SJCRH30 (cell line): ENCODE results near the gene DPYSL5. TPM values are rescaled to one million over a fixed set of nuclear protein-coding genes. Genes with fewer than 3 reads are reported as not detected.
A peak's percentile ranks its signal among the peaks of the same experiment; 100 is the strongest.

ENCODE experiments used
- DNase-seq, 2 experiments: peaks; one replicate each; pipeline ENCODE4 v3.0.0-alpha.2; 2015 to 2020
- H3K27ac ChIP-seq: fragments of 250-450 bp; sonication (Bioruptor Pico); 2 replicates; pipeline ENCODE4 v1.5.1; 2020; ENCODE audit warnings: mild to moderate bottlenecking, moderate library complexity
- H3K27me3 ChIP-seq: fragments of 250-450 bp; sonication (Bioruptor Pico); 2 replicates; pipeline ENCODE4 v1.5.1; 2020; ENCODE audit warnings: mild to moderate bottlenecking, moderate library complexity
- H3K36me3 ChIP-seq: fragments of 250-450 bp; sonication (Bioruptor Pico); 2 replicates; pipeline ENCODE4 v1.5.1; 2020; ENCODE audit warnings: mild to moderate bottlenecking, moderate library complexity
- H3K4me1 ChIP-seq: fragments of 250-450 bp; sonication (Bioruptor Pico); 2 replicates; pipeline ENCODE4 v1.5.1; 2020; ENCODE audit warnings: mild to moderate bottlenecking, moderate library complexity
- H3K4me3 ChIP-seq: fragments of 250-450 bp; sonication (Bioruptor Pico); 2 replicates; pipeline ENCODE4 v1.5.1; 2020; ENCODE audit warnings: mild to moderate bottlenecking, moderate library complexity
- H3K9me3 ChIP-seq: fragments of 250-450 bp; sonication (Bioruptor Pico); replicated peaks from 2 replicates; pipeline ENCODE4 v1.5.1; 2020; ENCODE audit warnings: mild to moderate bottlenecking, moderate library complexity
- total RNA-seq: library from RNA; depleted of rRNA; stranded (reverse); fragments of >200 nt; shearing (Covaris generic); gene quantifications from 2 replicates; pipeline ENCODE4 v1.2.3, GENCODE V29; 2014

Gene DPYSL5
- total RNA-seq, 1 experiment from 2014 or later, result 1.2 TPM

GRCh38 chr2:26852405-26853306 lies 4.7 kb downstream of the DPYSL5 start:
- Histone ChIP-seq H3K36me3 (no peaks in the 10 kb centered on the region), H3K9me3 (no peaks in the 10 kb centered on the region), H3K27me3 (peaks cover 6% of the 10 kb centered on the region), H3K4me1 (peaks cover 16% of the 10 kb centered on the region), H3K27ac (no peak overlapping the region), H3K4me3 (no peak overlapping the region)
- peak; percentile 62 to 68 for DNase-seq

- Histone ChIP-seq H3K4me1 (peaks cover 16% of the 10 kb centered on the region), H3K4me3 (no peak overlapping the region), H3K27ac (no peak overlapping the region), H3K36me3 (no peaks in the 10 kb centered on the region), H3K9me3 (no peaks in the 10 kb centered on the region), H3K27me3 (peaks cover 4% of the 10 kb centered on the region)
- no peak for DNase-seq
Measured at GRCh38 chr2:26853751-26854150, 5.8 kb downstream of the DPYSL5 start.

DNA sequence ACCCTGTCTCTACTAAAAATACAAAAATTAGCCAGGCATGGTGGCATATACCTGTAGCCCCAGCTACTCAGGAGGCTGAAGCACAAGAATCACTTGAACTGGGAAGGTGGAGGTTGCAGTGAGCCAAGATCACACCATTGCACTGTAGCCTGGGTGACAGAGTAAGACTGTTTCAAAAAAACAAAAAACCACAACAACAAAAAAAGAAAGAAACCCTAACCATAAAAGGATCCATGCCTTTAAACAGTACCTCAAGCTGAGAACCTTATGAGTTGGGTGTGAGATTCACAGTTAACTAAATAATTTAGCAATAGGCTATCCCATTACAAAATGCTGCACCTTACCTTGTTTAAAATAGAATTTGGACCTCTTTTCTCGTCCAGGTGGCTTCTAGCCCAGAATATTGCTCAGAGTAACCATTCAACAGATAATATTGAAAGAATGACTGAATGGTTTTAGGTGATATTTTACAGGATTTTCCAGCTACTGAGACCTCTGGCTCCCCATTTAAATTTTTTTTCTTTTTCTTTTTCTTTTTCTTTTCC lies 6.4 kb downstream of the DPYSL5 start:
- H3K27me3 ChIP-seq, result peaks cover 4% of the 10 kb centered on the region
- no peaks in the 10 kb centered on the region for H3K9me3 ChIP-seq
- H3K36me3 ChIP-seq, result no peaks in the 10 kb centered on the region
- no peak for DNase-seq
- no peak overlapping the region for H3K27ac ChIP-seq
- H3K4me3 ChIP-seq, result no peak overlapping the region
- peaks cover 16% of the 10 kb centered on the region for H3K4me1 ChIP-seq

DNA sequence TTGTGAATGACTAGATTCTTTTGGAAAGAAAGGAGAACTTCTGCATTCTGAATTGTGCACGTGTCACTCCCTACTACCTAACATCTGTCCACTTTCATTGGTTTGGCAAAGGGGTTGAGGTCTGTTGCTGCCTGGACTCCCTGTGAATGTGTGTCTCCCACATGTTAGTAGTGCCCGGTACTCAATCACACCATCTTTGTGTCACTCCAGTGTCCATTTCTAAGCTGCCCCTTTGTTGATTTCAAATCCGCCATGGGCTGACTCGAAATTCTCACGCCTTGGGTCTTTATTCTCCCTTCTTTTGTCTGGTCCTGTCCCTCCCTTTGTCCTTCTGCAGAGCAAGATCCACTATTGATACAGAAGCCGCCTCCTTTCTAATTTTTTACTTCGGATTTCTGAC lies 7.5 kb downstream of the DPYSL5 start:
- Histone ChIP-seq H3K9me3 (no peaks in the 10 kb centered on the region), H3K27ac (no peak overlapping the region), H3K36me3 (no peaks in the 10 kb centered on the region), H3K4me1 (peaks cover 16% of the 10 kb centered on the region), H3K27me3 (peaks cover 4% of the 10 kb centered on the region), H3K4me3 (no peak overlapping the region)
- DNase-seq, result no peak

GRCh38 chr2:26859622-26860021 lies 11.7 kb downstream of the DPYSL5 start:
- no peak overlapping the region for H3K27ac ChIP-seq
- H3K36me3 ChIP-seq, result no peaks in the 10 kb centered on the region
- H3K4me1 ChIP-seq, result no peaks in the 10 kb centered on the region
- no peak for DNase-seq
- H3K27me3 ChIP-seq, result peaks cover 7% of the 10 kb centered on the region; the same call in 1 of the 2 replicates
- H3K9me3 ChIP-seq, result no peaks in the 10 kb centered on the region
- H3K4me3 ChIP-seq, result no peak overlapping the region

- Histone ChIP-seq H3K36me3 (no peaks in the 10 kb centered on the region), H3K9me3 (no peaks in the 10 kb centered on the region), H3K4me1 (no peaks in the 10 kb centered on the region), H3K4me3 (no peak overlapping the region), H3K27ac (no peak overlapping the region), H3K27me3 (peaks cover 7% of the 10 kb centered on the region; the same call in 1 of the 2 replicates)
- DNase-seq, result no peak
Measured at GRCh38 chr2:26860211-26860850, 12.4 kb downstream of the DPYSL5 start.

- H3K4me3 ChIP-seq, result no peak overlapping the region
Measured at GRCh38 chr2:26861610-26862224, 13.8 kb downstream of the DPYSL5 start.

DNA sequence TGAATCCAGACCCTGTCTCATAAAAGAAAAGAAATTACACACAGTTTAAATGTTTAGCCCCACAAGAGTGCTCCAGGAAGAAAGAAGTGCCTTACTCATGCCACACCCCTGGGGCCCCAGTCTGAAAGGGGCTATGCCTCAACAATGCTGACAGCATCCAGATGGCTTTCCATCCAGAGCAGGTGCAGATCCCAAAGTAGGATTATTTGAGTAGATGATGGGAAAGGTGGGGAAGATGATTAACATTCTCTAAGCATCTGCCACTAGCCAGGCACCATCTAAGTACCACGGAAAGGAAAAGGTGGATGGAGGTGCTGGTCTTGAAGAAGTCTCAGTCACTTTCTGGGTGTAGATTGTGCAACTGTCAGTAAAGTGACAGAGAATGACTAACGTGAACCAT lies 16.3 kb downstream of the DPYSL5 start:
- H3K4me1 ChIP-seq, result no peaks in the 10 kb centered on the region
- no peaks in the 10 kb centered on the region for H3K36me3 ChIP-seq
- no peaks in the 10 kb centered on the region for H3K9me3 ChIP-seq
- DNase-seq, result no peak
- H3K27me3 ChIP-seq, result 0 out of 2 replicates have a peak, but pooled peaks cover 3% of the 10 kb centered on the region
- no peak overlapping the region for H3K27ac ChIP-seq
- no peak overlapping the region for H3K4me3 ChIP-seq

More at GRCh38 chr2:26861610-26862224, 13.8 kb downstream of the DPYSL5 start:
- Histone ChIP-seq H3K9me3 (no peaks in the 10 kb centered on the region), H3K27ac (no peak overlapping the region), H3K4me1 (no peaks in the 10 kb centered on the region), H3K27me3 (0 out of 2 replicates have a peak, but pooled peaks cover 3% of the 10 kb centered on the region), H3K36me3 (no peaks in the 10 kb centered on the region)
- DNase-seq, result no peak

DNA sequence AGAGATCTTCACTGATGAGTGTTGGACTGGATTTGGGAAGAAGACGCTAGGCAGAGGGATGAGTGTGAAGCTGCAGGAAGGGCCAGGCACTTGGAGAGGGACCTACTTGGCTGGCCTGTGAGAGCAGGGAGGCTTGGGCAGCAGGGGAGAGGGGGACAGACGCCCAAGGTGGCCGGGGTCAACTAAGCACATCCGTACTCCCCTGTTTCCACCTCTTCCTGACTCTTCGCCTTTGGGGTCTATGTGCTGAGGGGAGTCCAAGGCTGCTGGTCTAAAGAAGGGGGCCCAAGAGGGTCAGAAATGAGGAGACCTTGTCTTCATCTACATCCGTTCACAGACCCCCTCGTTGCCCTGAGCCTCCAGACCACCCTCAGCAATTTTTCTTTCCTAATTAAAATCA lies 16.7 kb downstream of the DPYSL5 start:
- H3K36me3 ChIP-seq, result no peaks in the 10 kb centered on the region
- no peak for DNase-seq
- H3K4me1 ChIP-seq, result no peaks in the 10 kb centered on the region
- H3K27me3 ChIP-seq, result 0 out of 2 replicates have a peak, but pooled peaks cover 3% of the 10 kb centered on the region
- no peak overlapping the region for H3K27ac ChIP-seq
- no peak overlapping the region for H3K4me3 ChIP-seq
- no peaks in the 10 kb centered on the region for H3K9me3 ChIP-seq

DNA sequence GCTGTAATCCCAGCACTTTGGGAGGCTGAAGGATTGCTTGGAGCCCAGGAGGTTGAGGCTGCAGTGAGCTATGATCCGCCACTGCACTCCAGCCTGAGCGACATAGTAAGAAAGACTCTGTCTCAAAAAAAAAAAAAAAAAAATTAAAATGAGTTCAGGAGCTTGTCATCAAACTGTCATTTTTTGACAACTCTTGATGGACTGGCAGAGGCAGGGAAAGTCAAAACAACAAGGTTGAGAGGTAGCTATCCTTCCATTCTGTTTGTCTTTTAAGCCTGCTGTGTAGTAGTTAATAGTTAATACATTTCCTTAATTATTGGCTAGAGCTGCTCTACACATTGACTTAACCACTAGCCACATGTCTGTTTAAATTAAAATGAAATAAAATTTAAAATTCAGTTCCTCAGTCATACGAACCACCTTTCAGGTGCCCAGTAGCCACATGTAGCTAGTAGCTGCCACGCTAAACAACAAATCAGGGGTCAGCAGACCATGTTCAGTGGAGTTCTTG lies 22.7 kb downstream of the DPYSL5 start:
- Histone ChIP-seq H3K4me3 (no peak overlapping the region), H3K4me1 (no peaks in the 10 kb centered on the region), H3K27ac (no peak overlapping the region), H3K27me3 (no peaks in the 10 kb centered on the region), H3K36me3 (no peaks in the 10 kb centered on the region), H3K9me3 (no peaks in the 10 kb centered on the region)
- no peak for DNase-seq

DNA sequence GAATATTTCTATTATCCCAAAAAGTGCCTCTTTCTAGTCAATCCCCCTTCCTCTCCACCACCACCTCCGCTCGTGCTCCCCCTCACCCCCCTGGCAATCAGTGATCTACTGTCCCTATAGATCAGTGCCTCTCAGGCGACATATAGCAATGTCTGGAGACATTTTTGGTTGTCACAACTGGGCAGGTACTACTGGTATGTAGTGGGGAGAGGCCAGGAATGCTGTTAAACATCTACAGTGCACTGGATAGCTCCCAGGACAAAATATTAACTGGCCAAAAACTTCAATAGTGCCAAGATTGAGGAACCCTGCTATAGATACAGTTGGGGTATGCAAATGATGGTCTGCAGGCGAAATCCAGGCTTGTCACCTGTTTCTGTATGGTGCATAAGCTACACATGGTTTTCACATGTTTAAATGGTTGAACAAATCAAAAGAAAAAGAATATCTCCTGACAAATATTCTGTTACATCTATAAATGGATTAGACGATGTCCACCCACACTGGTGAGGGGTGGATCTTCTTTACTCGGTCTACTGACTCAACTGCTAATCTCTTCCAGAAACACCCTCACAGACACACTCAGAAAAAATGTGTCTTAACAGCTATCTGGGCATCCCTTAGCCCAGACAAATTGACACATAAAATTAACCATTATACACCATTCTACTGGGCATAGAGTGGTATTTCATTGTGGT lies 25.5 kb downstream of the DPYSL5 start:
- DNase-seq, result no peak
- H3K4me1 ChIP-seq, result no peaks in the 10 kb centered on the region
- no peaks in the 10 kb centered on the region for H3K9me3 ChIP-seq
- no peak overlapping the region for H3K27ac ChIP-seq
- H3K27me3 ChIP-seq, result no peaks in the 10 kb centered on the region
- no peak overlapping the region for H3K4me3 ChIP-seq
- no peaks in the 10 kb centered on the region for H3K36me3 ChIP-seq

- Histone ChIP-seq H3K27ac (no peak overlapping the region), H3K36me3 (no peaks in the 10 kb centered on the region), H3K27me3 (no peaks in the 10 kb centered on the region), H3K4me1 (no peaks in the 10 kb centered on the region), H3K9me3 (no peaks in the 10 kb centered on the region), H3K4me3 (no peak overlapping the region)
- DNase-seq, result no peak
Measured at GRCh38 chr2:26874514-26874913, 26.6 kb downstream of the DPYSL5 start.

GRCh38 chr2:26875065-26875634 lies 27.2 kb downstream of the DPYSL5 start:
- H3K9me3 ChIP-seq, result no peaks in the 10 kb centered on the region
- no peaks in the 10 kb centered on the region for H3K36me3 ChIP-seq
- DNase-seq, result no peak
- no peak overlapping the region for H3K27ac ChIP-seq
- H3K27me3 ChIP-seq, result no peaks in the 10 kb centered on the region
- H3K4me3 ChIP-seq, result no peak overlapping the region
- H3K4me1 ChIP-seq, result no peaks in the 10 kb centered on the region

- H3K36me3 ChIP-seq, result no peaks in the 10 kb centered on the region
Measured at GRCh38 chr2:26875808-26876207, 27.9 kb downstream of the DPYSL5 start.

More at GRCh38 chr2:26875808-26876207, 27.9 kb downstream of the DPYSL5 start:
- H3K9me3 ChIP-seq, result no peaks in the 10 kb centered on the region
- no peaks in the 10 kb centered on the region for H3K4me1 ChIP-seq
- H3K4me3 ChIP-seq, result no peak overlapping the region
- no peak overlapping the region for H3K27ac ChIP-seq
- no peak for DNase-seq
- peaks cover 5% of the 10 kb centered on the region; the same call in 1 of the 2 replicates for H3K27me3 ChIP-seq
